ENCODE results near the gene CLEC4F. TPM values are rescaled to one million over a fixed set of nuclear protein-coding genes. Genes with fewer than 3 reads are reported as not detected.

The CLEC4F gene
- total RNA-seq, 1 donor from 2014 or later, result 0.49 TPM

DNA sequence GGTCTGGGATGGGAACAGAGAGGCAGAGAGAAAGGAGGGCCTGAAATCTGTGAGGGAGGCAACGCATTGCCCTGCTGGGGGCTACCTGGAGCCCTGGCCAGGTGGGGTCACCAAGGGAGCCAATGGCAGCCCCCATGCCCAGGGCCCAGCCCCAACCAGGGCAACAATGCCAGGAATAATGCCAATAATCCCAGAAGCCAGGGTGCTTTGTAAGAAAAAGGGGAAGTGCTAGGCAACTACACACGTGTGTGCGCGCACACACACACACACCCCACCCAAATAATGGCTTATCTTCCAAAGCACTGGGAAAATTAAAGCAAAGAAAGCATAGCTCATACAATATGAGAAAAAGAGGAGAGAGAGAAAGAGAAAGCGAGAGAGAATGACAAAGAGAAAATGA is 7.0 kb upstream of the CLEC4F start:
- DNase-seq (ENCODE audit: extremely low spot score in 2 of 2), result peak in 1 of 2 donors; percentile 52
- Histone ChIP-seq H3K4me1 (no peaks in the 10 kb centered on the region), H3K27ac (no peak overlapping the region), H3K4me3 (no peak overlapping the region), H3K27me3 (no peaks in the 10 kb centered on the region), H3K9me3 (no peaks in the 10 kb centered on the region), H3K36me3 (no peaks in the 10 kb centered on the region)
- intact Hi-C loops (cut with DNase I), result no loop called here
- TF ChIP-seq POLR2AphosphoS5 (IDR thresholded peaks at IDR 0.05; ENCODE audit: insufficient read depth in 1 of 2, low read depth in 1 of 2), result no peak
- TF ChIP-seq, protein P1, sequence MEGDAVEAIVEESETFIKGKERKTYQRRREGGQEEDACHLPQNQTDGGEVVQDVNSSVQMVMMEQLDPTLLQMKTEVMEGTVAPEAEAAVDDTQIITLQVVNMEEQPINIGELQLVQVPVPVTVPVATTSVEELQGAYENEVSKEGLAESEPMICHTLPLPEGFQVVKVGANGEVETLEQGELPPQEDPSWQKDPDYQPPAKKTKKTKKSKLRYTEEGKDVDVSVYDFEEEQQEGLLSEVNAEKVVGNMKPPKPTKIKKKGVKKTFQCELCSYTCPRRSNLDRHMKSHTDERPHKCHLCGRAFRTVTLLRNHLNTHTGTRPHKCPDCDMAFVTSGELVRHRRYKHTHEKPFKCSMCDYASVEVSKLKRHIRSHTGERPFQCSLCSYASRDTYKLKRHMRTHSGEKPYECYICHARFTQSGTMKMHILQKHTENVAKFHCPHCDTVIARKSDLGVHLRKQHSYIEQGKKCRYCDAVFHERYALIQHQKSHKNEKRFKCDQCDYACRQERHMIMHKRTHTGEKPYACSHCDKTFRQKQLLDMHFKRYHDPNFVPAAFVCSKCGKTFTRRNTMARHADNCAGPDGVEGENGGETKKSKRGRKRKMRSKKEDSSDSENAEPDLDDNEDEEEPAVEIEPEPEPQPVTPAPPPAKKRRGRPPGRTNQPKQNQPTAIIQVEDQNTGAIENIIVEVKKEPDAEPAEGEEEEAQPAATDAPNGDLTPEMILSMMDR (IDR thresholded peaks at IDR 0.05), result no peak
- no peak for TF ChIP-seq POLR2A (IDR thresholded peaks at IDR 0.05)

- intact Hi-C loops (cut with DNase I), result no loop called here
- H3K27me3 ChIP-seq, result no peaks in the 10 kb centered on the region
- H3K9me3 ChIP-seq, result no peaks in the 10 kb centered on the region
- no peak for DNase-seq (ENCODE audit: extremely low spot score in 2 of 2)
- no peak overlapping the region for H3K27ac ChIP-seq
- no peak for TF ChIP-seq POLR2AphosphoS5 (IDR thresholded peaks at IDR 0.05; ENCODE audit: insufficient read depth in 1 of 2, low read depth in 1 of 2)
- TF ChIP-seq, protein P1 (IDR thresholded peaks at IDR 0.05), result no peak
- TF ChIP-seq POLR2A (IDR thresholded peaks at IDR 0.05), result no peak
- no peaks in the 10 kb centered on the region for H3K4me1 ChIP-seq
- H3K4me3 ChIP-seq, result no peak overlapping the region
- no peaks in the 10 kb centered on the region for H3K36me3 ChIP-seq
Observed at GRCh38 chr2:70826696-70827350, 6.4 kb upstream of the CLEC4F start.

GRCh38 chr2:70823249-70823648 is 2.9 kb upstream of the CLEC4F start:
- Histone ChIP-seq H3K4me3 (no peak overlapping the region), H3K27ac (no peak overlapping the region), H3K4me1 (no peaks in the 10 kb centered on the region), H3K27me3 (no peaks in the 10 kb centered on the region), H3K36me3 (no peaks in the 10 kb centered on the region), H3K9me3 (no peaks in the 10 kb centered on the region)
- no peak for DNase-seq (ENCODE audit: extremely low spot score in 2 of 2)
- no peak for TF ChIP-seq POLR2A (IDR thresholded peaks at IDR 0.05)
- TF ChIP-seq POLR2AphosphoS5 (IDR thresholded peaks at IDR 0.05; ENCODE audit: insufficient read depth in 1 of 2, low read depth in 1 of 2), result no peak
- intact Hi-C loops (cut with DNase I), result no loop called here

DNA sequence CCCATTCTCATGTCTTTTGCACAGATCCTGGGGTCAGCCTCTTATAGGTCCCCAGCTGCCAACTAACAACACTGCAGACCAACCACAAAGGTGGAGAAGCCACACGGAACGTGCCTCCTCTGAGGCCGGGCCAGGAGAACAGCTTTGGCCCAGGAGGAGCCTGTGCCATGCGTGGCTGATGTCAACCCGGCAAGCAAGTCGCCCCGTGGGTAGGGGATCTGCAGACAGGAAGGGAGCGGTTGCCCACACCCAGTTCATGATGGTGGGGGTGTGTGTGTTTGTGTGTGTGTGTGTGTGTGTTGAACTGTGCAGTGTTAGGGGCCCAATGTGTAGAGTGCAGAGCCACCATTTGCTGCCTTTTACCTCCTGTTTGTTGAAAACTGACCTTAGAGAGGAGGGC is 2.4 kb upstream of the CLEC4F start:
- no peak overlapping the region for H3K27ac ChIP-seq
- DNase-seq (ENCODE audit: extremely low spot score in 2 of 2), result no peak
- H3K36me3 ChIP-seq, result no peaks in the 10 kb centered on the region
- TF ChIP-seq, protein P1 (IDR thresholded peaks at IDR 0.05), result no peak
- intact Hi-C loops (cut with DNase I), result no loop called here
- no peaks in the 10 kb centered on the region for H3K9me3 ChIP-seq
- H3K4me3 ChIP-seq, result no peak overlapping the region
- no peaks in the 10 kb centered on the region for H3K27me3 ChIP-seq
- no peaks in the 10 kb centered on the region for H3K4me1 ChIP-seq

- Histone ChIP-seq H3K27me3 (no peaks in the 10 kb centered on the region), H3K4me1 (no peaks in the 10 kb centered on the region), H3K27ac (no peak overlapping the region), H3K4me3 (no peak overlapping the region), H3K9me3 (no peaks in the 10 kb centered on the region), H3K36me3 (no peaks in the 10 kb centered on the region)
- intact Hi-C loops (cut with DNase I), result no loop called here
- DNase-seq (ENCODE audit: extremely low spot score in 2 of 2), result no peak
- no peak for TF ChIP-seq POLR2AphosphoS5 (IDR thresholded peaks at IDR 0.05; ENCODE audit: insufficient read depth in 1 of 2, low read depth in 1 of 2)
- TF ChIP-seq, protein P1 (IDR thresholded peaks at IDR 0.05), result no peak
- TF ChIP-seq POLR2A (IDR thresholded peaks at IDR 0.05), result no peak
Observed at GRCh38 chr2:70817284-70817954, 3.0 kb downstream of the CLEC4F start.

Measured in vagina (tissue), 2 donors.